ENCODE data around the gene RPL22L1.

RPL22L1 gene

GRCh38 chr3:170862618-170863374 is 7.2 kb downstream of the RPL22L1 start:
- H3K4me3 ChIP-seq (ENCODE audit: severe bottlenecking): no peak overlapping the region
- DNase-seq (ENCODE audit: low spot score) (no peak), ATAC-seq (ENCODE audit: low read depth) (no peak)
- TF ChIP-seq CTCF (IDR thresholded peaks at IDR 0.05; ENCODE audit: poor library complexity, severe bottlenecking): no peak
- peaks cover 20% of the 10 kb centered on the region for H3K36me3 ChIP-seq (ENCODE audit: low read depth)
- H3K4me1 ChIP-seq (ENCODE audit: insufficient read depth, poor library complexity, severe bottlenecking): peaks cover 4% of the 10 kb centered on the region
- no peaks in the 10 kb centered on the region for H3K9me3 ChIP-seq (ENCODE audit: severe bottlenecking)
- no peak overlapping the region for H3K27ac ChIP-seq (ENCODE audit: poor library complexity, severe bottlenecking)
- H3K27me3 ChIP-seq (ENCODE audit: insufficient read depth, poor library complexity, severe bottlenecking): no peaks in the 10 kb centered on the region

- no peaks in the 10 kb centered on the region for H3K27me3 ChIP-seq (ENCODE audit: insufficient read depth, poor library complexity, severe bottlenecking)
- DNase-seq (ENCODE audit: low spot score): no peak
- no peak overlapping the region for H3K4me3 ChIP-seq (ENCODE audit: severe bottlenecking)
- no peak for TF ChIP-seq CTCF (IDR thresholded peaks at IDR 0.05; ENCODE audit: poor library complexity, severe bottlenecking)
- H3K27ac ChIP-seq (ENCODE audit: poor library complexity, severe bottlenecking): no peak overlapping the region
- H3K4me1 ChIP-seq (ENCODE audit: insufficient read depth, poor library complexity, severe bottlenecking): no peaks in the 10 kb centered on the region
- H3K9me3 ChIP-seq (ENCODE audit: severe bottlenecking): no peaks in the 10 kb centered on the region
- ATAC-seq (ENCODE audit: low read depth): no peak
- H3K36me3 ChIP-seq (ENCODE audit: low read depth): no peaks in the 10 kb centered on the region
Measured at GRCh38 chr3:170858599-170858998, 11.4 kb downstream of the RPL22L1 start.

- ATAC-seq (ENCODE audit: low read depth) (no peak), DNase-seq (ENCODE audit: low spot score) (no peak)
- Histone ChIP-seq H3K4me1 (ENCODE audit: insufficient read depth, poor library complexity, severe bottlenecking) (no peaks in the 10 kb centered on the region), H3K4me3 (ENCODE audit: severe bottlenecking) (no peak overlapping the region), H3K27ac (ENCODE audit: poor library complexity, severe bottlenecking) (no peak overlapping the region), H3K36me3 (ENCODE audit: low read depth) (no peaks in the 10 kb centered on the region), H3K27me3 (ENCODE audit: insufficient read depth, poor library complexity, severe bottlenecking) (no peaks in the 10 kb centered on the region), H3K9me3 (ENCODE audit: severe bottlenecking) (peaks cover 2% of the 10 kb centered on the region)
- no peak for TF ChIP-seq CTCF (IDR thresholded peaks at IDR 0.05; ENCODE audit: poor library complexity, severe bottlenecking)
Measured at GRCh38 chr3:170852324-170852723, 17.7 kb downstream of the RPL22L1 start.

- peak; percentile 84 for TF ChIP-seq CTCF (IDR thresholded peaks at IDR 0.05; ENCODE audit: poor library complexity, severe bottlenecking)
- Histone ChIP-seq H3K36me3 (ENCODE audit: low read depth) (no peaks in the 10 kb centered on the region), H3K27me3 (ENCODE audit: insufficient read depth, poor library complexity, severe bottlenecking) (no peaks in the 10 kb centered on the region), H3K4me3 (ENCODE audit: severe bottlenecking) (no peak overlapping the region), H3K9me3 (ENCODE audit: severe bottlenecking) (peaks cover 2% of the 10 kb centered on the region), H3K27ac (ENCODE audit: poor library complexity, severe bottlenecking) (no peak overlapping the region), H3K4me1 (ENCODE audit: insufficient read depth, poor library complexity, severe bottlenecking) (no peaks in the 10 kb centered on the region)
- ATAC-seq (ENCODE audit: low read depth) (peak; percentile 36; the same call in 1 of the 3 replicates), DNase-seq (ENCODE audit: low spot score) (no peak)
Measured at GRCh38 chr3:170848292-170848917, 21.6 kb downstream of the RPL22L1 start.

GRCh38 chr3:170844377-170844776 is 25.6 kb downstream of the RPL22L1 start:
- peaks cover 2% of the 10 kb centered on the region for H3K9me3 ChIP-seq (ENCODE audit: severe bottlenecking)
- H3K4me1 ChIP-seq (ENCODE audit: insufficient read depth, poor library complexity, severe bottlenecking): no peaks in the 10 kb centered on the region
- peaks cover 4% of the 10 kb centered on the region for H3K27me3 ChIP-seq (ENCODE audit: insufficient read depth, poor library complexity, severe bottlenecking)
- H3K4me3 ChIP-seq (ENCODE audit: severe bottlenecking): no peak overlapping the region
- no peak for TF ChIP-seq CTCF (IDR thresholded peaks at IDR 0.05; ENCODE audit: poor library complexity, severe bottlenecking)
- DNase-seq (ENCODE audit: low spot score) (no peak), ATAC-seq (ENCODE audit: low read depth) (no peak)
- no peak overlapping the region for H3K27ac ChIP-seq (ENCODE audit: poor library complexity, severe bottlenecking)
- no peaks in the 10 kb centered on the region for H3K36me3 ChIP-seq (ENCODE audit: low read depth)
